Thyroid gland (tissue), 4 donors: ENCODE data around the gene SEMA4D.

Experiments
- CTCF ChIP-seq, 6 experiments: fragments of 200-600 bp in 3 of 6; fragments of 450-650 bp in 3 of 6; sonication (generic) in 3 of 6; IDR thresholded peaks; one replicate each; pipeline ENCODE4 v1.5.1; 2016 to 2019; ENCODE audit warnings: antibody characterized with exemption in 6 of 6, mild to moderate bottlenecking in 2 of 6, inconsistent platforms in 1 of 6, moderate library complexity in 1 of 6
- POLR2A ChIP-seq, 2 donors: fragments of 450-650 bp; IDR thresholded peaks; one replicate each; pipeline ENCODE4 v1.6.1; 2017; ENCODE audit warnings: antibody characterized with exemption in 2 of 2, mild to moderate bottlenecking in 2 of 2, moderate library complexity in 1 of 2

- TF ChIP-seq CTCF (IDR thresholded peaks at IDR 0.05) (no peak), POLR2A (IDR thresholded peaks at IDR 0.05) (no peak)
These were observed 39.0 kb downstream of the SEMA4D start for GRCh38 chr9:89458768-89459496.
